ENCODE data around the gene NR6A1. TPM values are rescaled to one million over a fixed set of nuclear protein-coding genes. Genes with fewer than 3 reads are reported as not detected.

Gene NR6A1
- total RNA-seq, 1 donor from 2014 or later: 0.20 TPM

- no peak for DNase-seq (ENCODE audit: low read depth, low spot score)
Measured at GRCh38 chr9:124583134-124583533, 188.0 kb downstream of the NR6A1 start.

- DNase-seq (ENCODE audit: low read depth, low spot score): no peak
Measured at GRCh38 chr9:124580186-124580585, 190.9 kb downstream of the NR6A1 start.

DNA sequence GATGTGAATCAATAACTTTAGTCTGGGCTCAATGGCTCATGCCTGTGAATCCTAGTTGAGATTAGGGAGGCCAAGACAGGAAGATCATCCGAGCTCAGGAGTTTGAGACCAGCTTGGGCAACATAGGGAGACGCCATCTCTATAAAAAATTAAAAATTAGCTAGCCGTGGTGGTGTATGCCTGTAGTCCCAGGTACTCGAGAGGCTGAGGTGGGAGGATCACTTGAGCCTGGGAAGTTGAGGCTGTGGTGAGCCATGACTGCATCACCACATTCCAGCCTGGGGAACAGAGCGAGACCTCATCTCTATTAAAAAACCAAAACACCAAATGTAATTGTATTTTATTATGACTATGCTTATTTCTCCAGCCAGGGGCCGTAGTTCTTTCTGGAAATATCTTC, 194.4 kb downstream of the NR6A1 start:
- no peak for DNase-seq (ENCODE audit: low read depth, low spot score)

- DNase-seq (ENCODE audit: low read depth, low spot score): no peak
Measured at GRCh38 chr9:124574534-124575375, 196.4 kb downstream of the NR6A1 start.

DNA sequence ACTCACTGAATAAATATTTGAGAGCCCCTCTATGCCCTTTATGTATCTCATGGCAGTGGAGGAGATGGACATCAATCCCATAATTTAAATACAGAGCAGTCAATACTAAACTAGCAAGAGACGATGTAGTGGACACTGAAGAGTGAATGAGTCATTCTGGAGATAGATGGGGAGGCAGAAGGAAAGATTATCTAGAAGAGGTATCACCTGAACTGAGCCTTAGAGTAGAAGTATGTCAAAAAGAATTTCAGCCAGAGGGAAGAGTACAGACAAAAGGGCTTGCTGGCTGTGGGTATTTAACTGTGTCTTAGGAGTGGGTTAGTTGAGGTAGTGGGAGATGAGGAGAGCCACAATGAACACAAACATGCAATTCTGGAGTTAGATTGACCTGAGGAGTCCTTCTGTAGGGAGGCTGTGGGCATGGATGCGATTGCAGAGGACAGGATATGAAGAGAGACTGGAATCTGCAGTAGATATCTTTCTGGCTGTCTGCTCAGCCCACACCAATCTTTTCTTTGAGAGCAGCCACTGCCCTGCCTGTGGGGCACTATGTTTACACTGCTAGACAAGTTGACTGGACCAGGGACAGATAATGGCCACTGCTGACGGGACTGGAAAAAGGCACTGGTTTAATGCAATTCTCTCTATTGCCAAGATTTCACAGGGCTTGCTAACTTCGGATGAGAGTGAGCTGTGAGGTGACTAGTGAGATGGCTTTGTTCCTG, 200.0 kb downstream of the NR6A1 start:
- no peak for DNase-seq (ENCODE audit: low read depth, low spot score)

DNA sequence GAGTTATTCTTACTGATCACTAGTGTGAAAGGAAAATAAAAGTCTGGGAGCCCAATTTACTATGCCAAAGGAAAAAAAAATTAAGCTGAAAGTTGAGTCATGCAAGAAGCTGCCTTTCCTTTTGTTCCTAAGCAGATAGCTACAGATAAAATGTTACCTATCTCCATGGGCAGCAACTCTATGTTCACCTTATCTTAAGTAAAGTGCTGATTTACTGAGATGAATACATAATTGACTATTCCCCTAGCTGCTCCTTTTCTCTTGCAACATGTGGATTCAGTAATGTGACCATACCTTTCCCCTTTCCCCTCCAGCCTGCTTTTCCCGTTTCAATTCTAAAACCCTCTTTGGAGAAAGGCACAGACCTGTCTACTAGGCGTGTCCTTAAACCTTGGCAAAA, 201.2 kb downstream of the NR6A1 start:
- no peak for DNase-seq (ENCODE audit: low read depth, low spot score)

- no peak for DNase-seq (ENCODE audit: low read depth, low spot score)
Measured at GRCh38 chr9:124567362-124567761, 203.7 kb downstream of the NR6A1 start.

DNA sequence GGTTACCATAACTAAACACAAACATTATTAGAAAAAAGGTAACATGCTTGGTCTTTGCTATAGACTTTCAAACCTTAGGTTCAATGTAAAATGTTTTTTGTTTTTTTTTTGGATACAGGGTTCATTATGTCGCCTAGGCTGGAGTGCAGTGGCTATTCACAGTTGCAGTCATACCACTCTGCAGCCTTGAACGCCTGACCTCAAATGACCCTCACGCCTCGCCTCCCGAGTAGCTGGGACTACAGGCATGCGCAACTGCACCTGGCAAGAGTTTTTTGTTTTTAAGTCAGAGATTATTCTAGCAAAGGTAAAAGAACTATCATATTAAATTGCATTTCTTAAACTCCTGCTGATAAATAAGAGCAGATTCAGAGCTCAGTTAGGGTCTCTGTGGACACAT, 208.8 kb downstream of the NR6A1 start:
- DNase-seq (ENCODE audit: low read depth, low spot score): no peak

- DNase-seq (ENCODE audit: low read depth, low spot score): no peak
Measured at GRCh38 chr9:124559871-124560270, 211.2 kb downstream of the NR6A1 start.

GRCh38 chr9:124558777-124559470, 212.2 kb downstream of the NR6A1 start:
- DNase-seq (ENCODE audit: low read depth, low spot score): no peak

DNA sequence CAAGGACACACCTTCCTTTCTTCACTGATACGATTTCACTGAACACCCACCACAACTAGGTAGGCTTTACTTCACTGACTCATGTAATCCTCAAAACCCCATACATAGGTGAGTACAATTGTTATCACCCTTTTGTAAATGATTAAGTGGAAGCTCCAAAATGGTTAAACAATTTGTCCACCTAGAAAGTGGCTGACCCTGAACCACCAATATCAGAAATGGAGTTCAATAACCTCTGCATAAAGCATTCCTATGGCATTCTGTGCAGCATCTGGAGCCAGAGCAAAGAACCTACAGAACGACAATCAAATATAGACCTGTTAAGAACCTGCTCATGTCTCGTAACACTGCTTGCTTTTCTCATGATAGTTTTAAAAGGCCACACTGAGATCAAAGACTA, 213.2 kb downstream of the NR6A1 start:
- DNase-seq (ENCODE audit: low read depth, low spot score): no peak

GRCh38 chr9:124555043-124555442, 216.1 kb downstream of the NR6A1 start:
- no peak for DNase-seq (ENCODE audit: low read depth, low spot score)

GRCh38 chr9:124553738-124554137, 217.4 kb downstream of the NR6A1 start:
- no peak for DNase-seq (ENCODE audit: low read depth, low spot score)

DNA sequence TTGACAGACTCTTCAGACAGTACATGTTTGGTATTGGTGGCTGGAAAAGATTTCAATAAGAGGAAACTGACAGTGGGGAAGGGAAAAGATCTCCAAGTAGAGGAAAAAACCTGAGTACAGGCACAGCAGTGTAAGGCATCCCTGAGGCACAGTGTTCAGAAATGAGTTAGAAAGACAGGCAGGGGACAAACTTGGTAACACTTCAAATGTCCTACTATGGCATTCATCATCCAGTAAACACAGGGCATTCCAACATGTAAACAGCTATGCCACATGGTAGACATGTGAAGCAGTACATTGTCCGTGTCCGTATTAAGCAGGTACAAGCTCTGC, 218.9 kb downstream of the NR6A1 start:
- no peak for DNase-seq (ENCODE audit: low read depth, low spot score)

- no peak for DNase-seq (ENCODE audit: low read depth, low spot score)
Measured at GRCh38 chr9:124551472-124552272, 219.4 kb downstream of the NR6A1 start.

DNA sequence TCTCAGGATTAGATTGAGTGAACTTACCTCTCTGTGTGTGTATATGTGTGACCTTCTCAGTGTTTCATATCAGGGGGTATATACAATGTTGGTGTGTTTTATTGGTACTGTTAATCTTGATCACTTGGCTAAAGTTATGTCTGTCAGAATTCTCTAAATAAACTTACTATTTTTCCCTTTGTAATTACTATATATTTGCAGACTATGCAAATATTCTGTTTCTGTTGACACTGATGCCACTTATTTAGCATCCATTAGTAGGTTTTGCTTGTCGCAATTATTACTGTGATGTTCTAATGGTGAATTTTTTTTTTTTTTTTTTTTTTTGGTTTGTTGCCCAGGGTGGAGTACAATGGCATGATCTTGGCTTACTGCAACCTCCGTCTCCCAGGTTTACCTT, 221.0 kb downstream of the NR6A1 start:
- no peak for DNase-seq (ENCODE audit: low read depth, low spot score)

DNA sequence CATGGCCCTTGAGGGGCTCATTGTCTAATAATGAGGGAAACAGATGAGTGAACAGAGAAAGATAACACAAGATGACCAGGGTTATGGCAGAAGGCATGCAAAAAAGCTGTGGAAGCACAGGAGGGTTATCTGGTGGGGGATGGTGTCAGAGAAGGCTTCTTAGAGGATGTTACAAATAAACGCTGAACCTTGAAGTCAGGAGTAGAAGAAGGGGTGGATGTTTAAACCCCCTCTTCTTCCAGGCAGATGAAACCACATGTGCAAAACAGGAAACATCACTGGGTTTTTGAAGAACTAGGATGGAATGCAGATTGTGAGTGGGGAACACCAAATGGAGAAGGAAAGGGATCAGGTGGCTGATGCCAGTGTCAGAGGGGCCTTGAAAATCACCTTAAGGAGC, 222.1 kb downstream of the NR6A1 start:
- no peak for DNase-seq (ENCODE audit: low read depth, low spot score)

- no peak for DNase-seq (ENCODE audit: low read depth, low spot score)
Measured at GRCh38 chr9:124544535-124544934, 226.6 kb downstream of the NR6A1 start.

- DNase-seq (ENCODE audit: low read depth, low spot score): no peak
Measured at GRCh38 chr9:124541824-124542223, 229.3 kb downstream of the NR6A1 start.

DNA sequence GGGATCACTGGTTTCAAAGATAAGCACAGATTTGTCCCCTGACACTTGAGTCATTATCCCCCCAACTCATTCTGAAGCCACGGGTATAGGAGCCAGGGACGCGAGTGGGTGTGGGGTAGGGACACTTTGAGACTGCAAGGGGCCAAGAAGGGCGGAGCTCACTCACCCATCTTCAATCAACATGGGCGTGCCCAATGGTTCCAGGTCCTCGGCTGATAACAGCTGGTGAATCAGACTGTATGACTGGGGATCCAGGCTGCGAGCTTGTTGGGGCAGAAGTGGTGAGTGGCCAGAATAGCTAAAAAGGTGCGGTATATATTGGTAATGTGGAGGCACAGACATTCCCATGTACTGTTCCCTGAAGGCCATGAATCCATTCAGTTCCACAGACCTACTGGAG, 233.2 kb downstream of the NR6A1 start:
- DNase-seq (ENCODE audit: low read depth, low spot score): no peak

DNA sequence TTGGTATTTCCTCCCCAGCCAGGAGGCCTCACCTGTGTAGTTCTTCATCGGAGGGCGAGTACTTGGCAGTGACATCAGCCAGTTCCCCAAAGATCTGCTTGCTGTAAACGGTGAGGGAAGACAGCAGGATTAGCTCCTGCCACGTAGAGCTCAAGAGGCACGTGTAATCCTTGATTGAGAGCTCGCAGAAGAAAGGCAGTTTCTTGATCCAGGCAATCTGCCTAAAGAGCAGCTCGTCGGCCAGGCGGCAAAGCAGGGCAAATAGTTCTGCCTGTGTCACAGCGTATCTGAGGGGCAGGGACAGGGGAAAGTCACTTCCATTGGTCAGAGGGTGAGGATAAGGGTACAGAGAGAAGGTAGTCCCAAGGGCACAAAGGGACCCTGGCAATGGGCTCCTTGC, 235.3 kb downstream of the NR6A1 start:
- no peak for DNase-seq (ENCODE audit: low read depth, low spot score)

DNA sequence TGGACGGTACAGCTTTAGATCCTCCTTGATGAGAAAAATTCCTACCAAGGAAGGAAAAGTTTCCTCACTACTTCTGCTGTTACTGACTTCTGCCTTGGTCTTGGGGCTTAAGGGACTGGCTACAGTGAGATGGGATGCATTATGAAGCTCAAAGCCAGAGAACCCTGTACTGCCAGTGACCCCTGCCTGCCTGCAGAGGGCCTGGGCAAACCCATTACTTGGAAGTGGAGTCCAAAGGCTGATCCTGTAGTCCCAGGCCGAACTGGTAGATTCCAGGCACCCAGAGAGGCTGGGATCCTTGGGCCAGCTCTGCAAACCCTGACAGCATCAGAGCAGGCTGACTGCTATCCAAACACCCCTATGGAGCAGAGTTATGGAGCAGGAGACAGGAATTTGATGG, 238.2 kb downstream of the NR6A1 start:
- no peak for DNase-seq (ENCODE audit: low read depth, low spot score)
